ENCODE results near the gene SGSM2.

The SGSM2 gene

DNA sequence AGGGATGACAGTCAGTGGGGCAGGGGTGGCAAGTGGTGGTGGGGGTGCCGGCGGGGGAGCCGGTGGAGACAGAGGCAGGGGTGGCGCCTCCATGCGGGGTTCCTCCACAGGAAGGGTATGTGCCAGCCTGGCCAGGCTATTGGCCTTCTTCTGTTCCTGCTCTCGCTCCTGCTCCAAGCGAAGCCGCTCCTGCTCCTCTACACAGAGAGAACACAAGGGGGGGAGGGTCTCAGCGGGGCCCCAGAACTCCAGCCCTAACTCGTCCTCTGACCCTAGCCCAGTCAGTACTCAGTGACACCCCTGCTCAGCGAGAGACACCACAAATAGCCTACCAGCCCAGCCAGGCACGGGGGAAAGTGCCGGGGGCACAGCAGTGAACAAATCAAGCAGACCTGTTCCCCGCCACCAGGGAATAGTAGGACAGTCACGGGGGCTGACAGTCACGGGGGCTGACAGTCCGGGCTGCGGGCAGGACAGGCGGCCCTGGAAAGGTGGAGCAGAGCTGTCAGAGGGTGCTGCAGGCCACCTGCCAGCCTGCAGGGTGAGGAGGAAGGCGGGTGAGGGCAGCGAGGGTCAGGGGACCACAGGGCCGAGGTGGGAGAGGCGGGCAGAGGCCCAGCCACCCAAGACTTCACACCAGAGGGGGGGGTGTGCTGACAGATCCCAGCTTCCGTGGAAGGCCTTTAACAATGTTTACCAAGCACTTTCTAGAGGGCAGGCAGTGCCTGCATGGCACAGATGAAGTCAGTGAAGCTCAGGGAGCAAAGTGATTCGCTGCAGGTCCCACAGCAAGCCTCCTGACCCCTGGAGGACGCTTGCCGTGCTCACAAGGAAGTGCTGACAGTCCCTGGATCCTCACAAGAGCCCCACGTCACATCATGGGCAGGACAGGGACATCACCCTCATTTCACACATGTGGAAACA, 58.2 kb downstream of the SGSM2 start:
- TF ChIP-seq SIN3A (IDR thresholded peaks at IDR 0.05; ENCODE audit: borderline replicate concordance, insufficient read depth, low read length): 0 out of 2 replicates have a peak, but pooled peaks have one; percentile 24
- TF ChIP-seq, protein P1, sequence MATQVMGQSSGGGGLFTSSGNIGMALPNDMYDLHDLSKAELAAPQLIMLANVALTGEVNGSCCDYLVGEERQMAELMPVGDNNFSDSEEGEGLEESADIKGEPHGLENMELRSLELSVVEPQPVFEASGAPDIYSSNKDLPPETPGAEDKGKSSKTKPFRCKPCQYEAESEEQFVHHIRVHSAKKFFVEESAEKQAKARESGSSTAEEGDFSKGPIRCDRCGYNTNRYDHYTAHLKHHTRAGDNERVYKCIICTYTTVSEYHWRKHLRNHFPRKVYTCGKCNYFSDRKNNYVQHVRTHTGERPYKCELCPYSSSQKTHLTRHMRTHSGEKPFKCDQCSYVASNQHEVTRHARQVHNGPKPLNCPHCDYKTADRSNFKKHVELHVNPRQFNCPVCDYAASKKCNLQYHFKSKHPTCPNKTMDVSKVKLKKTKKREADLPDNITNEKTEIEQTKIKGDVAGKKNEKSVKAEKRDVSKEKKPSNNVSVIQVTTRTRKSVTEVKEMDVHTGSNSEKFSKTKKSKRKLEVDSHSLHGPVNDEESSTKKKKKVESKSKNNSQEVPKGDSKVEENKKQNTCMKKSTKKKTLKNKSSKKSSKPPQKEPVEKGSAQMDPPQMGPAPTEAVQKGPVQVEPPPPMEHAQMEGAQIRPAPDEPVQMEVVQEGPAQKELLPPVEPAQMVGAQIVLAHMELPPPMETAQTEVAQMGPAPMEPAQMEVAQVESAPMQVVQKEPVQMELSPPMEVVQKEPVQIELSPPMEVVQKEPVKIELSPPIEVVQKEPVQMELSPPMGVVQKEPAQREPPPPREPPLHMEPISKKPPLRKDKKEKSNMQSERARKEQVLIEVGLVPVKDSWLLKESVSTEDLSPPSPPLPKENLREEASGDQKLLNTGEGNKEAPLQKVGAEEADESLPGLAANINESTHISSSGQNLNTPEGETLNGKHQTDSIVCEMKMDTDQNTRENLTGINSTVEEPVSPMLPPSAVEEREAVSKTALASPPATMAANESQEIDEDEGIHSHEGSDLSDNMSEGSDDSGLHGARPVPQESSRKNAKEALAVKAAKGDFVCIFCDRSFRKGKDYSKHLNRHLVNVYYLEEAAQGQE (IDR thresholded peaks at IDR 0.05; ENCODE audit: insufficient read depth in 1 of 2, low read depth in 2 of 2, low read length in 2 of 2): no peak

DNA sequence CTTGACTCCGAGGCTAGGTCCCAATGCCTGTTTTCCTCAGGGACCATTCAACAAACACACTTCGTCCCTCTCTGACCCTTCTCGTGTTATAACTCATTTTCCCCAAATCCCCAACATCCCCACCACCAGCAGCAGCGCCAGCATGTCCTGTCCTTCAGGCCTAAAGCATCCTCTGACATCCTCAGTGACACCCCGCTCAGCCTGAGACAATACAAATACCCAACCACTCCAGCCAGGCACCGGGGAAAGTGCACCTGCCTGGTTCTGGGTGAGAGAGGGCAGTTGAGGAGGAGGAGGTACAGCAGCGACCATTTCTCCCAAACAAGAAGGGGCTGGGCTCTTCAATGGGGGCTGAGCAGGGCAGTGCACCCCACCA, 58.9 kb downstream of the SGSM2 start:
- TF ChIP-seq TAF1 (IDR thresholded peaks at IDR 0.05; ENCODE audit: borderline replicate concordance, insufficient read depth, low read length) (no peak), POLR2AphosphoS5 (IDR thresholded peaks at IDR 0.05; ENCODE audit: low read depth, low read length) (no peak), FOXP2 (optimal IDR thresholded peaks at IDR 0.05; ENCODE audit: borderline replicate concordance, extremely low read depth, extremely low read length, insufficient read depth) (no peak), SIN3A (IDR thresholded peaks at IDR 0.05; ENCODE audit: borderline replicate concordance, insufficient read depth, low read length) (no peak)
- TF ChIP-seq, protein P1 (IDR thresholded peaks at IDR 0.05; ENCODE audit: insufficient read depth in 1 of 2, low read depth in 2 of 2, low read length in 2 of 2): no peak

- TF ChIP-seq SIN3A (IDR thresholded peaks at IDR 0.05; ENCODE audit: borderline replicate concordance, insufficient read depth, low read length) (peak; percentile 85), POLR2AphosphoS5 (IDR thresholded peaks at IDR 0.05; ENCODE audit: low read depth, low read length) (peak; percentile 73), TAF1 (IDR thresholded peaks at IDR 0.05; ENCODE audit: borderline replicate concordance, insufficient read depth, low read length) (no peak)
These were observed 59.4 kb downstream of the SGSM2 start for GRCh38 chr17:2396568-2397246.

- TF ChIP-seq POLR2AphosphoS5 (IDR thresholded peaks at IDR 0.05; ENCODE audit: low read depth, low read length): no peak; the same call in 1 of the 2 replicates
- no peak for TF ChIP-seq SIN3A (IDR thresholded peaks at IDR 0.05; ENCODE audit: borderline replicate concordance, insufficient read depth, low read length)
- TF ChIP-seq, protein P1 (IDR thresholded peaks at IDR 0.05; ENCODE audit: insufficient read depth in 1 of 2, low read depth in 2 of 2, low read length in 2 of 2): 0 out of 4 replicates have a peak, but pooled peaks of 1 of the 2 experiments have one; percentile 3
These were observed 60.2 kb downstream of the SGSM2 start for GRCh38 chr17:2397247-2398171.

- no peak for TF ChIP-seq TAF1 (IDR thresholded peaks at IDR 0.05; ENCODE audit: borderline replicate concordance, insufficient read depth, low read length)
These were observed 60.9 kb downstream of the SGSM2 start for GRCh38 chr17:2398182-2398581.
